Pancreas (tissue), 10 donors: Measurements from ENCODE around the gene PNMT. TPM values are rescaled to one million over a fixed set of nuclear protein-coding genes. Genes with fewer than 3 reads are reported as not detected.

ENCODE experiments used
- ATAC-seq, 4 donors: fragments of 200-7000 bp; cut with Tn5 transposase; one replicate each; pipeline versions ENCODE4 v1.8.0 to v1.9.1; 2020; ENCODE audit warnings: mild to moderate bottlenecking in 4 of 4, moderate library complexity in 4 of 4
- DNase-seq, 6 donors: peaks; one replicate each; pipeline ENCODE4 v3.0.0-alpha.2; 2020
- FAIRE-seq: peaks from 2 replicates; lab custom pipeline; 2012; peaks lifted over from hg19 to GRCh38; lab: Jason Lieb, UNC
- H3K27ac ChIP-seq, 4 donors: fragments of 200-600 bp; sonication (generic); 1 replicate in 3 of 4; 2 replicates in 1 of 4; pipeline versions ENCODE4 v1.5.0 to v1.8.0; 2020
- H3K27me3 ChIP-seq, 4 donors: fragments of 200-600 bp; one replicate each; pipeline ENCODE4 v1.8.0; 2021
- H3K36me3 ChIP-seq, 3 donors: fragments of 200-600 bp; sonication (generic) in 1 of 3; one replicate each; pipeline versions ENCODE4 v1.5.0 to v1.8.0; 2020 to 2021
- H3K4me1 ChIP-seq, 3 donors: fragments of 200-600 bp; one replicate each; pipeline ENCODE4 v1.8.0; 2021
- H3K4me3 ChIP-seq, 4 donors: fragments of 200-600 bp; sonication (generic) in 2 of 4; one replicate each; pipeline versions ENCODE4 v1.5.0 to v1.8.0; 2020 to 2021
- H3K9me3 ChIP-seq, 4 donors: fragments of 200-600 bp; one replicate each; pipeline ENCODE4 v1.8.0; 2021
- CTCF ChIP-seq, 4 donors: fragments of 200-600 bp; sonication (generic) in 3 of 4; IDR thresholded peaks; one replicate each; pipeline versions ENCODE4 v1.5.0 to v1.8.0; 2021; ENCODE audit warnings: antibody characterized with exemption in 4 of 4
- WGBS, 2 donors: extraction: QIAGEN DNeasy Blood & Tissue Kit; methylation state at CpG; one replicate each; pipeline ENCODE4 v1.1.7; 2013; 5-methylcytosine and 5-hydroxymethylcytosine counted together
- intact Hi-C, 3 donors: fragments of 100-400 bp; cut with DNase I; formaldehyde crosslinking; loops; one replicate each; pipeline versions ENCODE4 v1.11.1 to v1.14.2; 2022
- polyA plus RNA-seq, 2 donors: library from polyadenylated mRNA; stranded (reverse); fragments of 200-250 nt; gene quantifications; one replicate each; pipeline ENCODE4 v1.2.3, GENCODE V29; 2013
- total RNA-seq, 6 donors: library from RNA; stranded (reverse); fragmentation: NEBNext Ultra II Directional in 4 of 6; extraction: Animal tissue kit (Norgen Biotek cat#: 25700) in 4 of 6; gene quantifications; one replicate each; pipeline versions ENCODE4 v1.2.1 to v1.2.4, GENCODE V29; 2021 to 2023
- donor health status: healthy with polysubstance abuse.
- donor health status: DM: no; HTN: no; CAD: no; lungs with moderate emphysema.
- donor health status: DM: no; HTN: no; CAD: no.
- donor health status: control.
- donor health status: control.
- donor health status: Bipolar disorder and iron deficiency.
- donor health status: DM: yes; HTN: yes; CAD: no.
- donor health status: DM: no; HTN: no; CAD: no.
- donor health status: DM: no; HTN: no; CAD: no.
- donor health status: DM: yes; HTN: yes; CAD: no.

Gene PNMT
- total and polyA plus RNA-seq, 8 donors, result 0.16 to 11.7 (median 0.64) TPM; not detected in 3

DNA sequence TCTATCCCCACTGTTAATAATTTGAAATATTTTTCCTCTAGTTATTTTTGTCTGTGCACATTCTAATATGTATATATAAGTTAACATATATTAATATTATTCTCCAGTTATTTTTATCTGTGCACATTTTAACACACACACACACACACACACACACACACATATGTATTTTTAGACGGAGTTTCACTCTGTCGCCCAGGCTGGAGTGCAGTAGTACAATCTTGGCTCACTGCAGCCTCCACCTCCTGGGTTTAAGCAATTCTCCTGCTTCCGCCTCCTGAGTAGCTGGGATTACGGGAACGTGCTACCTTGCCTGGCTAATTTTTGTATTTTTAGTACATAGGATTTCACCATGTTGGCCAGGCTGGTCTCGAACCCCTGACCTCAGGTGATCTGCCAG, 49.4 kb downstream of the PNMT start:
- FAIRE-seq (no peak), ATAC-seq (no peak), DNase-seq (peak in 1 of 6 donors; percentile 6)
- no peaks in the 10 kb centered on the region for H3K4me1 ChIP-seq
- H3K9me3 ChIP-seq, result no peaks in the 10 kb centered on the region
- no peak overlapping the region for H3K4me3 ChIP-seq
- TF ChIP-seq CTCF (IDR thresholded peaks at IDR 0.05), result no peak
- 86 to 90% methylated on average over 6 of the region's 6 CpGs for WGBS, 2 donors
- no peak overlapping the region for H3K27ac ChIP-seq
- no peaks in the 10 kb centered on the region for H3K27me3 ChIP-seq
- H3K36me3 ChIP-seq, result peaks cover 0 to 27% (median 12%) of the 10 kb centered on the region in 3 donors
- intact Hi-C loops, result no loop called here

GRCh38 chr17:39719563-39720355, 51.5 kb downstream of the PNMT start:
- intact Hi-C loops, result no loop called here
- ATAC-seq, result no peak
- Histone ChIP-seq H3K27me3 (no peaks in the 10 kb centered on the region), H3K9me3 (no peaks in the 10 kb centered on the region), H3K27ac (no peak overlapping the region), H3K4me3 (no peak overlapping the region), H3K4me1 (no peaks in the 10 kb centered on the region), H3K36me3 (peaks cover 0 to 27% (median 12%) of the 10 kb centered on the region in 3 donors)
- peak in 1 of 6 donors; percentile 15 for DNase-seq
- 89 to 90% methylated on average over 7 of the region's 7 CpGs for WGBS, 2 donors
- TF ChIP-seq CTCF (IDR thresholded peaks at IDR 0.05), result no peak
- no peak for FAIRE-seq

Other genes starting within 250 kb of the PNMT start
- gene MED1, start 217.2 kb upstream of the PNMT start, total RNA-seq, result 10 to 100 TPM in 4 of 6 donors, 1 to 10 TPM in 2; 7.1 to 16.8 (median 12.5) TPM
- 1 to 10 TPM; 4.0 to 6.0 TPM for gene MED1, start 217.2 kb upstream of the PNMT start, polyA plus RNA-seq
- 10 to 100 TPM; 14.3 to 30.7 (median 18.2) TPM for gene CDK12, start 207.0 kb upstream of the PNMT start, total RNA-seq
- gene CDK12, start 207.0 kb upstream of the PNMT start, polyA plus RNA-seq, result 10 to 100 TPM in 1 of 2 donors, 1 to 10 TPM in 1; 9.3 to 12.4 TPM
- gene NEUROD2, start 60.5 kb upstream of the PNMT start, total RNA-seq, result not detected
- gene NEUROD2, start 60.5 kb upstream of the PNMT start, polyA plus RNA-seq, result under 1 TPM in 1 of 2 donors, not detected in 1; 0.04 TPM
- gene PPP1R1B, start 41.5 kb upstream of the PNMT start, total RNA-seq, result 10 to 100 TPM; 42.8 to 74.3 (median 62.8) TPM
- 100 to 1,000 TPM in 1 of 2 donors, 10 to 100 TPM in 1; 99.1 to 201 TPM for gene PPP1R1B, start 41.5 kb upstream of the PNMT start, polyA plus RNA-seq
- gene STARD3, start 31.3 kb upstream of the PNMT start, total RNA-seq, result 10 to 100 TPM; 24.4 to 35.7 (median 27.2) TPM
- gene STARD3, start 31.3 kb upstream of the PNMT start, polyA plus RNA-seq, result 10 to 100 TPM; 64.5 to 73.8 TPM
- gene TCAP, start 3.1 kb upstream of the PNMT start, total RNA-seq, result 1 to 10 TPM in 1 of 6 donors, under 1 TPM in 5; 0.13 to 2.0 (median 0.30) TPM
- gene TCAP, start 3.1 kb upstream of the PNMT start, polyA plus RNA-seq, result 1 to 10 TPM; 1.1 to 3.0 TPM
- gene PGAP3, start 19.6 kb downstream of the PNMT start, total RNA-seq, result 10 to 100 TPM; 19.4 to 33.4 (median 23.1) TPM
- 10 to 100 TPM; 34.7 to 46.3 TPM for gene PGAP3, start 19.6 kb downstream of the PNMT start, polyA plus RNA-seq
- gene ERBB2, start 31.6 kb downstream of the PNMT start, total RNA-seq, result 10 to 100 TPM; 38.7 to 78.9 (median 45.0) TPM
- gene ERBB2, start 31.6 kb downstream of the PNMT start, polyA plus RNA-seq, result 10 to 100 TPM; 37.2 to 44.3 TPM
- gene MIEN1, start 62.1 kb downstream of the PNMT start, total RNA-seq, result 10 to 100 TPM; 17.0 to 26.5 (median 24.3) TPM
- 10 to 100 TPM; 54.4 to 75.2 TPM for gene MIEN1, start 62.1 kb downstream of the PNMT start, polyA plus RNA-seq
- 10 to 100 TPM; 17.8 to 39.9 (median 26.5) TPM for gene GRB7, start 69.5 kb downstream of the PNMT start, total RNA-seq
- 10 to 100 TPM; 50.4 to 64.4 TPM for gene GRB7, start 69.5 kb downstream of the PNMT start, polyA plus RNA-seq
- gene IKZF3, start 195.9 kb downstream of the PNMT start, total RNA-seq, result 1 to 10 TPM in 2 of 6 donors, under 1 TPM in 4; 0.32 to 1.2 (median 0.84) TPM
- under 1 TPM; 0.12 to 0.15 TPM for gene IKZF3, start 195.9 kb downstream of the PNMT start, polyA plus RNA-seq
- gene ZPBP2, start 199.7 kb downstream of the PNMT start, total RNA-seq, result not detected
- gene ZPBP2, start 199.7 kb downstream of the PNMT start, polyA plus RNA-seq, result not detected